ENCODE data around the gene TPD52L2. TPM values are rescaled to one million over a fixed set of nuclear protein-coding genes. Genes with fewer than 3 reads are reported as not detected.

The TPD52L2 gene
- total RNA-seq, 1 donor from 2014 or later: 85.5 TPM

- TF ChIP-seq CTCF (IDR thresholded peaks at IDR 0.05; ENCODE audit: unreplicated experiment): no peak
- Mint-ChIP-seq H3K9me3 (ENCODE audit: unreplicated experiment) (no peaks in the 10 kb centered on the region), H3K36me3 (ENCODE audit: low read depth, unreplicated experiment) (peaks cover 7% of the 10 kb centered on the region), H3K4me3 (ENCODE audit: unreplicated experiment) (no peak overlapping the region), H3K27ac (ENCODE audit: unreplicated experiment) (peak overlapping the region; percentile 30), H3K27me3 (ENCODE audit: unreplicated experiment) (peaks cover 11% of the 10 kb centered on the region), H3K4me1 (ENCODE audit: unreplicated experiment) (peaks cover 10% of the 10 kb centered on the region)
- DNase-seq (ENCODE audit: low spot score): no peak
Observed at GRCh38 chr20:63834491-63834880, 30.6 kb upstream of the TPD52L2 start.

GRCh38 chr20:63835021-63835858, 29.8 kb upstream of the TPD52L2 start:
- TF ChIP-seq CTCF (IDR thresholded peaks at IDR 0.05; ENCODE audit: unreplicated experiment): no peak
- H3K27me3 Mint-ChIP-seq (ENCODE audit: unreplicated experiment): peaks cover 5% of the 10 kb centered on the region
- no peak overlapping the region for H3K4me3 Mint-ChIP-seq (ENCODE audit: unreplicated experiment)
- peak overlapping the region; percentile 24 for H3K27ac Mint-ChIP-seq (ENCODE audit: unreplicated experiment)
- H3K4me1 Mint-ChIP-seq (ENCODE audit: unreplicated experiment): peaks cover 3% of the 10 kb centered on the region
- DNase-seq (ENCODE audit: low spot score): peak; percentile 87
- H3K36me3 Mint-ChIP-seq (ENCODE audit: low read depth, unreplicated experiment): no peaks in the 10 kb centered on the region
- no peaks in the 10 kb centered on the region for H3K9me3 Mint-ChIP-seq (ENCODE audit: unreplicated experiment)

- peaks cover 5% of the 10 kb centered on the region for H3K27me3 Mint-ChIP-seq (ENCODE audit: unreplicated experiment)
- H3K36me3 Mint-ChIP-seq (ENCODE audit: low read depth, unreplicated experiment): no peaks in the 10 kb centered on the region
- no peak overlapping the region for H3K27ac Mint-ChIP-seq (ENCODE audit: unreplicated experiment)
- H3K4me3 Mint-ChIP-seq (ENCODE audit: unreplicated experiment): no peak overlapping the region
- DNase-seq (ENCODE audit: low spot score): no peak
- H3K9me3 Mint-ChIP-seq (ENCODE audit: unreplicated experiment): no peaks in the 10 kb centered on the region
- no peak for TF ChIP-seq CTCF (IDR thresholded peaks at IDR 0.05; ENCODE audit: unreplicated experiment)
- peaks cover 3% of the 10 kb centered on the region for H3K4me1 Mint-ChIP-seq (ENCODE audit: unreplicated experiment)
Observed at GRCh38 chr20:63836458-63837344, 28.4 kb upstream of the TPD52L2 start.

- TF ChIP-seq CTCF (IDR thresholded peaks at IDR 0.05; ENCODE audit: unreplicated experiment): no peak
- Mint-ChIP-seq H3K36me3 (ENCODE audit: low read depth, unreplicated experiment) (no peaks in the 10 kb centered on the region), H3K9me3 (ENCODE audit: unreplicated experiment) (no peaks in the 10 kb centered on the region), H3K4me3 (ENCODE audit: unreplicated experiment) (no peak overlapping the region), H3K27ac (ENCODE audit: unreplicated experiment) (no peak overlapping the region), H3K4me1 (ENCODE audit: unreplicated experiment) (peaks cover 6% of the 10 kb centered on the region), H3K27me3 (ENCODE audit: unreplicated experiment) (peaks cover 5% of the 10 kb centered on the region)
- DNase-seq (ENCODE audit: low spot score): no peak
Observed at GRCh38 chr20:63837479-63837878, 27.6 kb upstream of the TPD52L2 start.
